ENCODE results near the gene FSD1. TPM values are rescaled to one million over a fixed set of nuclear protein-coding genes. Genes with fewer than 3 reads are reported as not detected.

The FSD1 gene
- total RNA-seq, 3 donors from 2014 or later (not counting 1 experiment from before 2014, with no cell fraction given) = 15.5 to 18.2 (median 16.4) TPM

GRCh38 chr19:4362831-4363545 lies 58.6 kb downstream of the FSD1 start:
- Histone ChIP-seq H3K4me3 (ENCODE audit: low read length) (no peak overlapping the region), H3K9me3 (ENCODE audit: control insufficient read depth, insufficient read depth, low read length) (no peaks in the 10 kb centered on the region), H3K36me3 (ENCODE audit: control insufficient read depth, insufficient read depth, low read length) (peaks cover 54% of the 10 kb centered on the region), H3K27ac (ENCODE audit: low read length) (no peak overlapping the region), H3K27me3 (ENCODE audit: control insufficient read depth, insufficient read depth, low read length) (no peaks in the 10 kb centered on the region), H3K4me1 (ENCODE audit: control insufficient read depth, insufficient read depth, low read length) (peaks cover 5% of the 10 kb centered on the region)
- no peaks in the 10 kb centered on the region for H3K27me3 Mint-ChIP-seq (ENCODE audit: low read depth in 2 of 2)
- ATAC-seq (no peak), DNase-seq (no peak)
- intact Hi-C loops (cut with micrococcal nuclease) = no loop called here
- H3K4me3 Mint-ChIP-seq = no peak overlapping the region
- H3K4me1 Mint-ChIP-seq = peaks cover 5 to 12% of the 10 kb centered on the region in 2 donors
- no peaks in the 10 kb centered on the region for H3K9me3 Mint-ChIP-seq
- TF ChIP-seq CTCF (IDR thresholded peaks at IDR 0.05) = no peak
- no peak overlapping the region for H3K27ac Mint-ChIP-seq
- H3K36me3 Mint-ChIP-seq = no peaks in the 10 kb centered on the region
- WGBS (ENCODE audit: insufficient coverage) = 91% methylated on average over 22 of the region's 22 CpGs

GRCh38 chr19:4363571-4364304 lies 59.3 kb downstream of the FSD1 start:
- ATAC-seq = no peak
- no peak overlapping the region for H3K4me3 Mint-ChIP-seq
- peaks cover 9 to 18% of the 10 kb centered on the region in 2 donors for H3K4me1 Mint-ChIP-seq
- H3K27me3 Mint-ChIP-seq (ENCODE audit: low read depth in 2 of 2) = no peaks in the 10 kb centered on the region
- 93% methylated on average over 26 of the region's 26 CpGs for WGBS (ENCODE audit: insufficient coverage)
- intact Hi-C loops (cut with micrococcal nuclease) = no loop called here
- peaks cover 54% of the 10 kb centered on the region for H3K36me3 ChIP-seq (ENCODE audit: control insufficient read depth, insufficient read depth, low read length)
- no peaks in the 10 kb centered on the region for H3K27me3 ChIP-seq (ENCODE audit: control insufficient read depth, insufficient read depth, low read length)
- no peak overlapping the region for H3K27ac Mint-ChIP-seq
- peaks cover 13% of the 10 kb centered on the region for H3K4me1 ChIP-seq (ENCODE audit: control insufficient read depth, insufficient read depth, low read length)
- no peaks in the 10 kb centered on the region for H3K36me3 Mint-ChIP-seq
- H3K27ac ChIP-seq (ENCODE audit: low read length) = no peak overlapping the region
- H3K4me3 ChIP-seq (ENCODE audit: low read length) = no peak overlapping the region
- no peak for DNase-seq
- H3K9me3 ChIP-seq (ENCODE audit: control insufficient read depth, insufficient read depth, low read length) = no peaks in the 10 kb centered on the region
- no peaks in the 10 kb centered on the region for H3K9me3 Mint-ChIP-seq
- TF ChIP-seq CTCF (IDR thresholded peaks at IDR 0.05) = no peak

GRCh38 chr19:4365341-4365740 lies 60.9 kb downstream of the FSD1 start:
- TF ChIP-seq CTCF (IDR thresholded peaks at IDR 0.05) = no peak
- peaks cover 24 to 34% of the 10 kb centered on the region in 2 donors for H3K4me1 Mint-ChIP-seq
- no peaks in the 10 kb centered on the region for H3K36me3 Mint-ChIP-seq
- no peaks in the 10 kb centered on the region for H3K27me3 ChIP-seq (ENCODE audit: control insufficient read depth, insufficient read depth, low read length)
- peaks cover 29% of the 10 kb centered on the region for H3K4me1 ChIP-seq (ENCODE audit: control insufficient read depth, insufficient read depth, low read length)
- H3K4me3 ChIP-seq (ENCODE audit: low read length) = no peak overlapping the region
- H3K27ac ChIP-seq (ENCODE audit: low read length) = no peak overlapping the region
- WGBS (ENCODE audit: insufficient coverage) = 94% methylated on average over 16 of the region's 16 CpGs
- ATAC-seq (no peak), DNase-seq (no peak)
- no peak overlapping the region for H3K4me3 Mint-ChIP-seq
- no peak overlapping the region for H3K27ac Mint-ChIP-seq
- intact Hi-C loops (cut with micrococcal nuclease) = no loop called here
- H3K27me3 Mint-ChIP-seq (ENCODE audit: low read depth in 2 of 2) = no peaks in the 10 kb centered on the region
- no peaks in the 10 kb centered on the region for H3K9me3 ChIP-seq (ENCODE audit: control insufficient read depth, insufficient read depth, low read length)
- no peaks in the 10 kb centered on the region for H3K9me3 Mint-ChIP-seq
- peaks cover 43% of the 10 kb centered on the region for H3K36me3 ChIP-seq (ENCODE audit: control insufficient read depth, insufficient read depth, low read length)

Measured in natural killer cell (primary cell).